BJ (cell line): ENCODE data around the gene KANK3. TPM values are rescaled to one million over a fixed set of nuclear protein-coding genes. Genes with fewer than 3 reads are reported as not detected.
"Not testable (repeated sequence)": the region's sequence is repeated elsewhere in the genome, so short reads cannot be mapped to it uniquely, and the experiment has no call there.

ENCODE experiments used
- CTCF ChIA-PET: fragments of 350-600 bp; formaldehyde crosslinking; extraction: SDS; loops from one replicate; lab custom pipeline; 2021; ENCODE audit warnings: antibody characterized with exemption, inconsistent platforms; lab: Yijun Ruan, JAX
- POLR2A ChIA-PET: fragments of 300-600 bp; sonication (Branson Sonifier 250); formaldehyde crosslinking; extraction: SDS; loops from one replicate; lab custom pipeline; 2021; ENCODE audit warnings: antibody characterized with exemption; lab: Charles Lee
- DNase-seq: peaks from one replicate; pipeline ENCODE4 v3.0.0-alpha.2; 2011; ENCODE audit warnings: low read depth
- H3K27me3 ChIP-seq: 2 replicates; pipeline ENCODE4 v1.6.0; 2011; ENCODE audit warnings: low read length; ENCODE audit not compliant: control insufficient read depth, insufficient read depth
- H3K36me3 ChIP-seq: 2 replicates; pipeline ENCODE4 v1.5.1; 2011; ENCODE audit warnings: low read length; ENCODE audit not compliant: control insufficient read depth, insufficient read depth
- H3K4me3 ChIP-seq: 2 replicates; pipeline ENCODE4 v1.5.1; 2011; ENCODE audit warnings: low read depth, mild to moderate bottlenecking, control low read depth, low read length
- CTCF ChIP-seq: IDR thresholded peaks from 2 replicates; pipeline ENCODE4 v1.5.1; 2011; ENCODE audit warnings: low read depth, mild to moderate bottlenecking, control low read depth, inconsistent platforms, low read length, moderate library complexity; ENCODE audit not compliant: insufficient read depth
- polyA plus RNA-seq: library from polyadenylated mRNA; depleted of rRNA; stranded (reverse); fragments of >200 nt; gene quantifications from 2 replicates; pipeline ENCODE4 v1.2.3, GENCODE V29; 2011

KANK3 gene
- polyA plus RNA-seq, 1 experiment = 0.02 TPM

- Histone ChIP-seq H3K27me3 (peaks cover 21% of the 10 kb centered on the region), H3K36me3 (no peaks in the 10 kb centered on the region), H3K4me3 (no peak overlapping the region)
- ChIA-PET CTCF (interaction anchor here (0.6 to 4.1 kb wide), 4 partner anchors 10 to 237 kb away, joined by 3 to 19 read pairs (median 6); no protein-coding TSS in a partner anchor), POLR2A (no interaction called here)
- TF ChIP-seq CTCF = no peak
- DNase-seq = no peak
These were observed 402 bp upstream of the KANK3 start for GRCh38 chr19:8343483-8343844.

- Histone ChIP-seq H3K4me3 (no peak overlapping the region), H3K36me3 (no peaks in the 10 kb centered on the region), H3K27me3 (peaks cover 21% of the 10 kb centered on the region)
- ChIA-PET CTCF (interaction anchor here (0.7 to 4.1 kb wide), 2 partner anchors 12 to 164 kb away, joined by 3 to 19 read pairs; no protein-coding TSS in a partner anchor), POLR2A (no interaction called here)
- no peak for DNase-seq
- TF ChIP-seq CTCF = no peak
These were observed 762 bp downstream of the KANK3 start for GRCh38 chr19:8342316-8342683.

- H3K36me3 ChIP-seq, H3K4me3 ChIP-seq, POLR2A ChIA-PET, DNase-seq: not testable (repeated sequence)
- H3K27me3 ChIP-seq = peaks cover 25% of the 10 kb centered on the region
- CTCF ChIA-PET = interaction anchor here (0.7 to 1.1 kb wide), 4 partner anchors 11 to 165 kb away, joined by 3 to 6 read pairs (median 4); no protein-coding TSS in a partner anchor
These were observed 1.6 kb downstream of the KANK3 start for GRCh38 chr19:8341504-8341903.

- Histone ChIP-seq H3K36me3 (no peaks in the 10 kb centered on the region), H3K27me3 (peaks cover 29% of the 10 kb centered on the region), H3K4me3 (no peak overlapping the region)
- ChIA-PET CTCF (interaction anchor here (1.1 kb wide), 1 partner anchor 14 kb away, joined by 3 read pairs; no protein-coding TSS in a partner anchor), POLR2A (no interaction called here)
- no peak for DNase-seq
- TF ChIP-seq CTCF = no peak
These were observed 2.5 kb downstream of the KANK3 start for GRCh38 chr19:8340341-8341096.

- Histone ChIP-seq H3K36me3 (no peaks in the 10 kb centered on the region), H3K27me3 (peaks cover 36% of the 10 kb centered on the region), H3K4me3 (no peak overlapping the region)
- no peak for DNase-seq
- no peak for TF ChIP-seq CTCF
- CTCF ChIA-PET = no interaction called here
- POLR2A ChIA-PET = no interaction called here
These were observed 4.2 kb downstream of the KANK3 start for GRCh38 chr19:8338835-8339234.
